ENCODE data around the gene ZFP36L2.
"Not testable (repeated sequence)": the region's sequence is repeated elsewhere in the genome, so short reads cannot be mapped to it uniquely, and the experiment has no call there.

ZFP36L2 gene

GRCh38 chr2:43207553-43208300 lies 18.7 kb downstream of the ZFP36L2 start:
- no peak for DNase-seq (ENCODE audit: low read depth)

- no peak for DNase-seq (ENCODE audit: low read depth)
These were observed 19.8 kb downstream of the ZFP36L2 start for GRCh38 chr2:43206602-43207001.

GRCh38 chr2:43203373-43203772 lies 23.0 kb downstream of the ZFP36L2 start:
- no peak for DNase-seq (ENCODE audit: low read depth)

GRCh38 chr2:43202289-43202688 lies 24.1 kb downstream of the ZFP36L2 start:
- DNase-seq (ENCODE audit: low read depth): no peak

- DNase-seq (ENCODE audit: low read depth): no peak
These were observed 24.9 kb downstream of the ZFP36L2 start for GRCh38 chr2:43201497-43201896.

- DNase-seq (ENCODE audit: low read depth): no peak
These were observed 25.4 kb downstream of the ZFP36L2 start for GRCh38 chr2:43201016-43201415.

GRCh38 chr2:43199492-43200488 lies 26.6 kb downstream of the ZFP36L2 start:
- DNase-seq (ENCODE audit: low read depth): no peak

GRCh38 chr2:43198263-43198662 lies 28.1 kb downstream of the ZFP36L2 start:
- DNase-seq (ENCODE audit: low read depth): no peak

- no peak for DNase-seq (ENCODE audit: low read depth)
These were observed 28.9 kb downstream of the ZFP36L2 start for GRCh38 chr2:43197588-43197896.

- peak; percentile 39 for DNase-seq (ENCODE audit: low read depth)
These were observed 29.4 kb downstream of the ZFP36L2 start for GRCh38 chr2:43196768-43197587.

GRCh38 chr2:43194121-43194869 lies 32.1 kb downstream of the ZFP36L2 start:
- DNase-seq (ENCODE audit: low read depth): no peak

- DNase-seq (ENCODE audit: low read depth): no peak
These were observed 32.7 kb downstream of the ZFP36L2 start for GRCh38 chr2:43193652-43194120.

- no peak for DNase-seq (ENCODE audit: low read depth)
These were observed 33.4 kb downstream of the ZFP36L2 start for GRCh38 chr2:43192744-43193651.

GRCh38 chr2:43191947-43192516 lies 34.4 kb downstream of the ZFP36L2 start:
- no peak for DNase-seq (ENCODE audit: low read depth)

GRCh38 chr2:43190311-43191052 lies 35.9 kb downstream of the ZFP36L2 start:
- no peak for DNase-seq (ENCODE audit: low read depth)

GRCh38 chr2:43189861-43190260 lies 36.5 kb downstream of the ZFP36L2 start:
- DNase-seq (ENCODE audit: low read depth): not testable (repeated sequence)

- DNase-seq (ENCODE audit: low read depth): no peak
These were observed 37.6 kb downstream of the ZFP36L2 start for GRCh38 chr2:43188561-43189386.

GRCh38 chr2:43186679-43187374 lies 39.6 kb downstream of the ZFP36L2 start:
- no peak for DNase-seq (ENCODE audit: low read depth)
